DMS53 (cell line): Measurements from ENCODE around the gene SLC16A3.
"Not testable (repeated sequence)": the region's sequence is repeated elsewhere in the genome, so short reads cannot be mapped to it uniquely, and the experiment has no call there.

Experiments
- DNase-seq: peaks from one replicate; lab custom pipeline; 2025; lab: John Stamatoyannopoulos, UW

The SLC16A3 gene

DNA sequence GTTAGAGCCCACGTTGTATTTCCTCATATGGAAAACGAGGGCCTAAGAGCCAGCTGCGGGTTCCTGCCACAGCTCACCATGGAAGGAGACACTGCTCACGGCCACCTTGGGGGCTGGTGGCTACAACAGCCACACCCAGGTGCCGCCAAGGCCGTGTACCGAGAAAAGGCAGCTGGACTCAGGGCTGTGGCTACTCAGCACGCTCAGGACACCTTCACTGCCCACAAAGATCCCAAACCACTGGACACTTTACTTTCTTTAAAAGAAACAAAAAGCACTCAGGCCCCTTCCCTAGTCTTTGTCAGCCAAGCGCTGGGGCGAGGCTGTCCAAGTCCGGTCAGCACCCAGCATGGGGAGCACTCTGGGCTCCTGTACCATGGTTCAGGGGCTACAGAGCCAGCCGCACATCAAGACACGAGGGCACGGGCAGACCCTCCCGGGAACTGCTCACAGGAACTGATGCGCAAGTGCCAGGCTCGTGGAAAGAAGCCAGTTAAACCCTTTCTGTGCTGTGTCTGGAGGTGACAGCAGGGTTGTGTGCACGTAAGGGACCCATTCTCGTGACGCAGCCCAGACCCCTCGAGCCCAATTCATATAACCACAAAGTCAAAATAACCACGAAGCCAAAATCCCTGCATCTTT is 18.5 kb downstream of the SLC16A3 start:
- DNase-seq, result peak; percentile 65

DNA sequence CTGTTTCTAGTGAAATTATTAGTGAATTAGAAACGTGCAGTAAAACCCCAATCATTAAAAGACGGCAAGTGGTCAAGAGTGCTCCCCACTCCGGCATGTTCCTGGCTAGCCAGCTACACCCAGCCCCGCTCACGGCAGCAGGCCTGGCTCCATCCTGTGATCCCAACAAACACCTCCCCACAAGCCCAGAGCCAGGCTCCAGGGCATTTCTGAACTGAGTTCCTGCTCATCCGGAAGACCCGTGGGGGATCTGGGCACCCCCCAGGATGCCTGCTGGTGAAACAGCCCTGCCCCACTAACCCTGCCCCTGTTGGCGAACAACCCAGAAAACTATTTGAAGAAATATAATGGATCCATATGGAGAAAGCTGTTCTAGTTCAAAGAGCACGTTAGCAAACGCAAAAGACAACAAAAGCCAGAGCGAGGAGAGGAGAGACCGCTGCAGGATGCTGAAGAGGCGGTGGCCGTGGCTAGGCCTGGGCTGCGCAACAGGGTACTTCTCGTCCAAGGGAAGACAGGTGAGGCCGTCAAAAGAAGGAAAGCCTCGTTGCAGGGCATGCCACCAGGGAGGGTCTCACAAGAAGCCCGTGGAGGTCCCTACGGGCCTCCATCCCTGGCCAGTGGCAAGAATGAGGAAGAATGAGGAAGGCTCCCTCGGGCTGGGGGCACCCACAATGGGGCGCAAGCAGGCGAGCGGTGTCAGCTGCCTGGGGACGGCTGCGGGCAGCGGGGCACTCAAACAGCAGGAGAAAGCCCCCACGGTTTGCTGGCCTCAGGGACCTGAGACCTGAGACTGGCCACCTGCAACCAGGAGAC is 19.2 kb downstream of the SLC16A3 start:
- DNase-seq, result no peak

DNA sequence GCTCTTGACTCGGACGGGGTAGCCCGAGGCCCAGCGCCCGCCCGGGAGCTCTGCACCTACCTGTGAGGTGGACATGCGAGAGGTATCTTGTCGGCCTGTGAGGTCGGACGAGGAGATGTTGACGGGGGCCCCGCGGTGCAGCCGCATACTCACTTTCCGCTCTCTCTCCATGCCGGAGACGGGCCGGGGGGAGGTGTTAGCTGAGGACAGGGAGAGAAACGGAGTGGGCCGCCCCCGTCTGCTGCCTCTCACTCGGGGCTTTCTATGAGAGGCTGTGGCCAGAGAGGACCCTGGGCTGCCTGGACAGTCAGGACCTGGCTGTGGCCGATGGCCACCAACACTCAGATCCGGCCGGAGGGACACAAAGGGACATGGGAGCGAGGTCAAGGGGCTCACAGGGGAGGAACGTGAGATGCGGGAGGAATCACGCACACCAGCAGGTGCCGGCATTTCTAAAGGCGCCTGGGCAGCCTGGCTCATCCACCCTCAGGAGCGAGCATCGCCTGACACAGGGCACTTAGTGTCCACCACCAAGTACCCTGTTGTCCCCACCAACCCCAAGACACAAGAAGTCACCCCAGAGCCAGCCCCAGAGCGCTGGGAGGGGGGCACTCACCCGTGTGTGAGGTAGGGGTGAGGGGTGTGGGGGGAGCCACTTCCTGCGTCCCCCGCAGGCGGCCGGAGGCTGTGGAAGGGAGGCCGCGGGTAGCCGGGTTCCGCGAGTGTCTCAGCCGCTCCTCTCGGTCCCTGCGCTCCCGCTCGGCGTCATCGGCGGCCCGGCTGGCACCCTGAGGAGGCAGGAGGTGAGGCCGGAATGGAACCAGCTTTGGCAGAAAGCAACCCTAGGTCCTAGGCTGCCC is 20.2 kb downstream of the SLC16A3 start:
- no peak for DNase-seq

DNA sequence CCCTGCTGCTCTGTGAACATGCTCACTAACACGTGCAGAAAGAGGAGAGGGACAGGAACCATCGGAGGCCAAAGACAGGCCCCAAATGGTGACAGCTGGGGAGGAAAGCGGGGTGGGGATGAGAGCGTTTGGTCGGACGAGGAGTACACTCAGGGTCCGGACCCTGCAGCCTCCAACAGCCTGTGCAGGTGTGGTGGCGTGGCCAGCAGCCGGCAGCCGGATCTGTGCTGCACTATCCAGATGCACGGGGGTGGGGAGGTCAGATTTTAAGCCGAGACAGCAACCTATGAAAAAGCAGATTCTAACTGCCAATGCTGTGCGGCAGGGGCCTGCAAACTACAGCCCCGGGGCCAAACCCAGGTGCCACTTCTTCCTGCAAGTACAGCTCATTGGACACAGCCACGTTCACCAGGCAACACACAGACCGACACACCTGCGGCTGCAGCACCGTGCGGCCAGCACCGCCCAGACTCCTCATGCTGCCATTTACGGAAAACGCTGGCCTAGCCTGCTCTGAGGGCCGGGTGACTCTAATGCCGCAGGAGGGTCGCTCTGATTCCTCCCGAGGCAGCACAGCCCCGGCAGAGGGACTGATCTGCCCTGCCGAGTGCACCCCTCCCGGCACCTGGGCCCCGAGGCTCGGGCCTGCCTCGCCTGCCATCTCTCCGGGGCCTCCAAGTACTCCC is 21.2 kb downstream of the SLC16A3 start:
- DNase-seq, result no peak

DNA sequence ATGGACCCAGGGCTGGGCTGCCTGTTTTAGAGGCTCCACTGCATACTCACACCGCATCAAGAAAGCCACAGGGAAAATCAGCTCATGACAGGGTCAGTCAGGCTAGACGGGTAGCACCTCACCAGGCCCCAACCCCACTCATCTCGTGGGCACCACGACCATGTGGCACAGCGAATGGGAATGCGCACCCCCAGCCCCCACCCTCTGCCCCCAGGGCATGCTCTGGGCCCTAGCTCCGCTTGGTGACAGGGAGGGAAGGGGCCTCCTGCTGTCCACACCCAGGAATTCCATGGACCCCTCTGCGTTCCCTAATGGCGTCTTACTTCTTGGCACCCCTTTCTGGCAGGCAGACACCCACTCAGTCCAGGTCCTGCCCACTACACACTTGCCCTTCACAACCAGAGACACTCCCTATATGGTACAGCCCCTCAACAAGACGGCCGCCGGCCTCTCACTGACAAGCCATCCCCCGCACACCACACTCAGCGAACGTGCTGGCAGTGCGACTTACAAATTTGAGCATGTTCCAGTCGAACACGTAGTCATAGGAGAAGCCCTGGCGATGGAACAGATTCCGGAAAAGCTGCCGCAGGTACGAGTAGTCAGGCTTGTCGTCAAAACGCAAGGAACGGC is 22.1 kb downstream of the SLC16A3 start:
- DNase-seq, result no peak

DNA sequence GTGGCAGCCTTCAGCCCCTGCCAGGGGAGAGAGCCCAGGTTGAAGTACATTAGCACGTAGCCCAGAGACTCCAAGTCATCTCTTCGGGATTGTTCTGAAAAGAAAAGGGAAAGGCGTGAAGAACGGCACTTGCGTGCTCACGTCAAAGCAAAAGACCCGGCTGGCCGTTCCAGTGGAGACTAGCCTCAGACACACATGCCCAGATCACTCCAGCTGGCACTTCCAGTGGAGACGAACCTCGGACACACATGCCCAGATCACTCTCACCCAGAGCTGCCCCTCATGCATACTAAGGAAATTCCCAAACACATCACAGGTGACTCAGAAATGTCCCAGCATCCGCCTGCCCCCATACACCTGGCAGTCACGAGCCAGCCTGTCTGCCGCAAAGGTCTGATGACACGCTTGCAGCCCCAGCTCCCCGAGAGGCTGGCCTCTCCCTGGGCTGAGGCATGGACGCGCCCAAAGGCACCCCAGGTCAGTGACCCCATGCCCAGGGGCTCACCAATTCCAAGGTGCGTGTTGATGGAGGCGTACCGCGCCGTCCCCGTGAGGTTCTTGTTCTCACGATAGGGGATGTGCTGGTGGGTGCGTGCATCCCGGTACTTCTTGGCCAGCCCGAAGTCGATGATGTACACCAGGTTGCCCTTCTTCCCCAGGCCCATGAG is 23.8 kb downstream of the SLC16A3 start:
- DNase-seq, result no peak

DNA sequence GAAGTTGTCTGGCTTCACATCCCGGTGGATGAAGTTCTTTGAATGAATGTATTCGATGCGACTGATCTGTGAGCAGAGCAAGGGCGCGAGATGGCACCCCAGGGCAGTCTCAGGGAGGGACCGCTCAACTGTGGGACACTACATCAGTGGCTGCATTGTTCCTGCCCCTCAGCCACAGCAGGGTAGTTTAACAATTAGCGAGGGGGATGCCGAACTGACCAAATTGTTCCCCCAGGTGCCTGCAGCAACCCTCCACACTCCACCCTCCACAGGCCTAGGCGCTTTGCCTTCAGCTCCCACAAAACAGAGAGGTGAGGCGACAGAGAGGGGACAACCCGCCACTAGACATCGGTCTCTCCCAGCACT is 24.3 kb downstream of the SLC16A3 start:
- DNase-seq, result no peak

DNA sequence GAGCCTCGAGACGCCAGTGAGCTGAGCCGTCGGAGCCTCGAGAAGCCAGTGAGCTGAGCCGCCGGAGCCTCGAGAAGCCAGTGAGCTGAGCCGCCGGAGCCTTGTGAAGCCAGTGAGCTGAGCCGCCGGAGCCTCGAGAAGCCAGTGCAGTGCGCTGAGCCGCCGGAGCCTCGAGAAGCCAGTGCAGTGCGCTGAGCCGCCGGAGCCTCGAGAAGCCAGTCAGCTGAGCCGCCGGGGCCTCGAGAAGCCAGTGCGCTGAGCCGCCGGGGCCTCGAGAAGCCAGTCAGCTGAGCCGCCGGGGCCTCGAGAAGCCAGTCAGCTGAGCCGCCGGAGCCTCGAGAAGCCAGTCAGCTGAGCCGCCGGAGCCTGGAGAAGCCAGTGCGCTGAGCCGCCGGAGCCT is 25.3 kb downstream of the SLC16A3 start:
- not testable (repeated sequence) for DNase-seq

DNA sequence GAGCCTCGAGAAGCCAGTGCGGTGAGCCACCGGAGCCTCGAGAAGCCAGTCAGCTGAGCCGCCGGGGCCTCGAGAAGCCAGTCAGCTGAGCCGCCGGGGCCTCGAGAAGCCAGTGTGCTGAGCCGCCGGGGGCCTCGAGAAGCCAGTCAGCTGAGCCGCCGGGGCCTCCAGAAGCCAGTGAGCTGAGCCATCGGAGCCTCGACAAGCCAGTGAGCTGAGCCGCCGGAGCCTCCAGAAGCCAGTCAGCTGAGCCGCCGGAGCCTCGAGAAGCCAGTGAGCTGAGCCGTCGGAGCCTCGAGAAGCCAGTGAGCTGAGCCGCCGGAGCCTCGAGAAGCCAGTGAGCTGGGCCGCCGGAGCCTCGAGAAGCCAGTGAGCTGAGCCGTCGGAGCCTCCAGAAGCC is 25.9 kb downstream of the SLC16A3 start:
- not testable (repeated sequence) for DNase-seq

DNA sequence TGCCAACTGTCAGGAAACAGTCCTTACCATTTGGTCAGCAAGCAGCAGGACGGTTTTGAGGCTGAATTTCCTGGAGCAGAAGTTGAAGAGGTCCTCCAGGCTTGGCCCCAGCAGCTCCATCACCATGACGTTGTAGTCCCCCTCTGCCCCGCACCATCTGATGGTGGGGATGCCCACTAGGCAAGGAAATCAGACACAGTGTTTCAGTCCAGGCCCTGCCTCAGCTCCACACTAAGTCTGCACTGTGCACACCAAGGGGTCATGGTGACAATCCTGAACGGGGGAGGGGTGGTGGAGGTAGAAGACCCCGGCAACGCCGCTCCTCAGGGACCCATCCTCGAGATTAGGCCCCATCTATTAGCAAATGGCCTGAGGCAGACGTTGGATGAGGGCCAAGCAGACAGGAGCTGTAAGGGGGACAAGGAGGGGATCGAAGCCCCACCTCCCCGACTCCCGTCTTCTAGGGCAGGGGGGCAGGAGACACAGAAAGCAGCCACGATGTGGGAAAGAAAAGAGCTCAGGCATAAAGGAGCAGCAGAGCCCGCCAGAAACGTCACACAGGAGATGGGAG is 26.6 kb downstream of the SLC16A3 start:
- DNase-seq, result no peak

DNA sequence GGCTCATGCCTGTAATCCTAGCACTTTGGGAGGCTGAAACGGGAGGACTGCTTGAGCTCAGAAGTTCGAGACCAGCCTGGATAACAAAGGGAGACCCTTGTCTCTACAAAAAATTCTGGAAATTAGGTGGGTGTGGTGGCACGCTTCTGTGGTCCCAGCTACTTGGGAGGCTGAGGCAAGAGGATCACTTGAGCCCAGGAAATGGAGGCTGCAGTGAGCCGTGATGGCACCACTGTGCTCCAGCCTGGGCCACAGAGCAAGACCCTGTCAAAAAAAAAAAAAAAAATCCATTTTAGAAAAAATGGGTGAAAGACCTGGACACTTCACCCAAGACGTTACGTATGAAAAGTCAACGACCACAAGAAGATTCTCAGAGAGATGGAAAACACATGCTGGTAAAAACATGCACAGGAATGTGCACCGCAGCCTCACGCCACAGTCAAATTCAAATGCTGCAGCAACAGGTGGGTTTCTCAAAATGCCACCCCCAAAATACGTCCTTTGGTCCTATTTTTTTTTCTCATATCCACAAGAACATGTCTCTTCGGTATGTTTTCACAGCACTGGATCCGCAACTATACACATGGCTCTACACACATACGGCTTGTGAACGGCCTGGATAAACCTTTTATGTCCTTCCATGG is 27.5 kb downstream of the SLC16A3 start:
- no peak for DNase-seq

DNA sequence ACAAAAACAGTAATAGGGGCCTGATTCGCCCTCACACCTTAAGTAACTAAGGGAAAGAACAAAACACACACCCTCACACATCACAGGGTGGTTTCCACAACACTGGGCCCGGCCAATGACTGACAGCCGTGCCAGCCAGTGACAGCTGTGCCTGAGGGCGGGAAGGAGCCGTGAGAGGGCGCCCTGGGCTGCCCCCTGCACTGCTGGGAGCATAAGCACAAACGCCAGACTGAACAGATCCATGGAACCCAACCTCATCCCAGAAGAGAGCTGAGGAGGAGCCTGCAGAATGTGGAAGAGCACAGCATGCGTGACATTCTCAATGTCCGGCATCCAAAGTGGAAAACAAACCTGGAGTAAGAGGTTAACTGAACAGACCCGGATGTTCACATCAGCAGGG is 28.6 kb downstream of the SLC16A3 start:
- no peak for DNase-seq

DNA sequence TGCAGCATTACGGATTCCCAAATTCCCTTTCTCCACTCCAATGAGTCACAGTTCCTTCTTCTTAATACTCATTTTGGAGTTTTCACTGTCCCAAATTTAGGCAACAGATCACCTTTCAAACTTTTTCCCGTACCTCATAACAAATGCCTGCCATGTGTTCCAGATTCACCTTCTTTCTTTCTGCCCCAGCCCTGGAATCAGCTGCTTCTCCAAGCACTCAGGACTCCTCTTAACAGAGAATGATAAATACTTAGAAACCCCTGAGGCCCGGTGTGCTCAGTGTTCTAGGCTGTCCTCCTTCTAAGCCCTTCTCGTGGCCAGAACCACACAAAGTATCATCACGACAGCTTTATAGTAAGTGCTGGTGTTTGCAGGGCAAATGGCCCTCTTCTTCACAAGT is 29.7 kb downstream of the SLC16A3 start:
- DNase-seq, result no peak

DNA sequence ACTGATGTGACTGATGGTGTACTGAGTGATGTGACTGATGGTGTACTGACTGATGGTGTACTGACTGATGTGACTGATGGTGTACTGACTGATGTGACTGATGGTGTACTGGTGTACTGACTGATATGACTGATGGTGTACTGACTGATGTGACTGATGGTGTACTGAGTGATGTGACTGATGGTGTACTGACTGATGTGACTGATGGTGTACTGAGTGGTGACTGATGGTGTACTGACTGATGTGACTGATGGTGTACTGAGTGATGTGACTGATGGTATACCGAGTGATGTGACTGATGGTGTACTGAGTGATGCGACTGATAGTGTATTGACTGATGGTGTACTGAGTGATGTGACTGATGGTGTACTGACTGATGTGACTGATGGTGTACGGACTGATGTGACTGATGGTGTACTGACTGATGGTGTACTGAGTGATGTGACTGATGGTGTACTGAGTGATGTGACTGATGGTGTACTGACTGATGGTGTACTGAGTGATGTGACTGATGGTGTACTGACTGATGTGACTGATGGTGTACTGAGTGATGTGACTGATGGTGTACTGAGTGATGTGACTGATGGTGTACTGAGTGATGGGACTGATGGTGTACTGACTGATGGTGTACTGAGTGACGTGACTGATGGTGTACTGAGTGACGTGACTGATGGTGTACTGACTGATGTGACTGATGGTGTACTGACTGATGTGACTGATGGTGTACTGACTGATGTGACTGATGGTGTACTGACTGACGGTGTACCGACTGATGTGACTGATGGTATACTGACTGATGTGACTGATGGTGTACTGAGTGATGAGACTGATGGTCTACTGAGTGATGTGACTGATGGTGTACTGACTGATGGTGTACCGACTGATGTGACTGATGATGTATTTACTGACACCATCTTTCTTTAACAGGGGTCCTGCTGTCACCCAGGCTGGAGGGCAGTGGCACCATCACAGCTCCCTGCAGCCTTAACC is 31.4 kb downstream of the SLC16A3 start:
- not testable (repeated sequence) for DNase-seq

DNA sequence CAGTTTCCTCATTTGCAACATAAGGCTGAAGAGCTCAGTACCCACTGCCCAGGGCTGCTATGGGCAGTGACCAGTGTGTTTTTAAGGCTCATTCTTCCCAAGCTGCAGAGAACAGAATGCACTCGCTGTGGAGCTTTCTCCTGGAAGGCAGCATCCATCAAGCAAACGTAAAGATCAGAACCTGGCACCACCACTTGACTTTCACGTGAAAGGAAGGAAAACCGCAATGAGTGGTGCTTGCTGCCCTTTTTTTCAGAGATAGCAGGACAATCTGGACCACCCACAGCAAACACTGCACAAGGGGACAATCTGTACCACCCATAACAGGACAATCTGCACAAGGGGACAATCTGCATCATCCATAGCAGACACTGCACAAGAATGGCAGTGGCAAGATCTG is 33.5 kb downstream of the SLC16A3 start:
- no peak for DNase-seq

DNA sequence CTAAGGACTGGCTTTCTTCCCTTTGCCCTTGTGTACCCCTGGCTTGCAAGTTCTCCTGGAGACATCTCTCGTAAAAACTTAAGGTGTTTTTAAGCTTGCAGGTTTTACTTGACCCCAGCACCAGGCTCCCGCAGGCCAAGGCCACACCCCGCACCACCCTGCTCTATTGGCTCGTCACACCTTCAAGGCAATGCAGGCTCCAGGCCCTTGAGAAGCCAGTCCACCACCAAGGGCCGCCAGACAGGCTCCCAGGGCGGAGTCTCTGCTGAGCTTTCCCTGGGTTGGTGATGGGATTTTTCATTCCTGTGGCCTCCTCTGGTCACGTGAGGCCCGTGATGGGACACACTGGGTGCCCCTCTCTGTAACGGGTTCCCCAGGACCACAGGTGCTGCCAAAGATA is 34.8 kb downstream of the SLC16A3 start:
- no peak for DNase-seq

DNA sequence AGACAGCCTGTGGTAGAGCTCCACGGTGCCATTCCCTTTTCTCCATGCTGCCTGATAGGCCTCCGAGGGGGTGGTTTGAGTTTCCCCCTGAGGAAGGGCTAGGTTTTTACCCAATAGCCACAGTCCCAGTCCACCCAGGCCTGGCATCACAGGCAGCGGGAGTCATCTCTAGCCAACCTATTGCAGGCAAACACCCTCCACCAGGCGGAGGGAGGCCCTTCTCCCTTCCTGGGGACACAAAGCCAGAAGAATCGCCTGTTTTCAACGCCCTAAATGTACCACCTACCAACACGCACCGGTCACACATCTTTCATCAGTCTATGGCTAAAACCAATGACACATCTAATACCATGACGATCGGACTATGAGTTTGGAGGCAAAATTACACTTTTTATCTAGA is 37.3 kb downstream of the SLC16A3 start:
- DNase-seq, result no peak

DNA sequence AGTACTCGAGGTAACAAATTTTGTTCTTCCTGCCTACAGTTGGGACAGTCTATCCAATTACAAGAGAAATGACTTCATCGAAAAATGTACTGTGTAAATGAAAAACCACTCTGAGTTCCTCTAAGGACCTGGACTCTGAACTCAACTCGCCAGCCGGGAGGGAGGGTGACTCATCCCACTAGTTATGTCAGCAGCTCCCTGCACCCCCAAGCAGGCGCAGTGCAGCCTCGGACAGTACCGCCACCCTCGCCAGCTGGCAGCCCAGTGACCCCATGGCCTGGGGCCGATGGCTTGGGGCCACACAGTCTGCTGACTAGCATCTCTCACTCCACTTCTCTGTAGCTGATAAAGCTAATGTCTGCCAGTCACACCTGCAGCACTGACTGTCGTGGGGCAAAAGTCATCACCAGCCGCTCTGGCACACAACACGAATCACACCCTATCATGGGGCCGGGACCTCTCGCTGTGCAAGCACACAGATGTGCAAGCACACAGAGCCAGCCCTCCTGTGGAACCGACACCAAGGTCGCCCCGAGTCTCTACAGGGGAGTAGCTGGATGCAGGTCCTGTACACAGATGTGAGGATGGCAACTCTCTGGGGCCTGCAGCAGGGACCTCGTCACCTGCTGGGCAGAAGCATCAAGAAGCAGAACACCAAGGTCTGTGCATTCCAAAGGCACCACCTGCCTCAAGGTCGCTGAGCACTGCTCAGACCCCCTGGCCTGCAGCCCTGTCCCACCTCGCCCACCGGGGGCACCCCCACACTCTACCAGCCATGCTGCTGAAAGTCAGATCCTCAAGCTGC is 38.9 kb downstream of the SLC16A3 start:
- DNase-seq, result peak; percentile 99
